ENCODE data around the gene OR2B2.
A peak's percentile ranks its signal among the peaks of the same experiment; 100 is the strongest.

Gene OR2B2

GRCh38 chr6:27866357-27867050 is 45.7 kb downstream of the OR2B2 start:
- DNase-seq (ENCODE audit: low read depth): no peak

GRCh38 chr6:27865850-27866356 is 46.3 kb downstream of the OR2B2 start:
- DNase-seq (ENCODE audit: low read depth): no peak

- peak; percentile 95 for DNase-seq (ENCODE audit: low read depth)
Observed at GRCh38 chr6:27864906-27865849, 47.0 kb downstream of the OR2B2 start.

- no peak for DNase-seq (ENCODE audit: low read depth)
Observed at GRCh38 chr6:27863962-27864905, 48.0 kb downstream of the OR2B2 start.

- no peak for DNase-seq (ENCODE audit: low read depth)
Observed at GRCh38 chr6:27862396-27863066, 49.7 kb downstream of the OR2B2 start.

GRCh38 chr6:27861861-27862260 is 50.3 kb downstream of the OR2B2 start:
- no peak for DNase-seq (ENCODE audit: low read depth)

GRCh38 chr6:27861276-27861840 is 50.8 kb downstream of the OR2B2 start:
- no peak for DNase-seq (ENCODE audit: low read depth)

Measured in GM04504 (cell line).